ENCODE data around the gene ANKS1B.

ANKS1B gene

DNA sequence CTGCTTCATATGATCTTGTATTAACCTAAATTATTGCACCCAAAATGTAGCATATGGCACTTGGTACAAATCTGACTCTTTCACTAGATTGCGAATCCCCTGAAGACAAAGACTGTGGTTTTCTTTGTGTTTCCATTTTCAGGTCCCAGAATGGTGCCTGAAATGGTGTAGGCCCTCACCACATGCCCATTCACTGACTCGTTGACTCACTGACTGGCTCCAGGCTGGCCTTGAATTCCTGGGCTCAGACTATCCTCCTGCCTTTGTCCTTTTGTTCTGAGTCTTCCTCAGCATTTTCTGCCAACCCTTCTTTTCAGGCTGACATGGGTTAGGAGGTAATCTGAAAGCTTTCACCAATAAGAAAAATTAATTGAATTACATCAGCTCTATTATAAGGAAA lies 705.8 kb downstream of the ANKS1B start:
- no peak overlapping the region for H3K27ac ChIP-seq (ENCODE audit: low read length)
- no peak overlapping the region for H3K9ac ChIP-seq (ENCODE audit: low read length in 2 of 2)
- H3K9me3 ChIP-seq (ENCODE audit: control insufficient read depth in 2 of 2, low read length in 2 of 2), result peaks cover 0 to 5% of the 10 kb centered on the region in 2 donors
- no peaks in the 10 kb centered on the region for H3K36me3 ChIP-seq (ENCODE audit: control insufficient read depth in 2 of 2, insufficient read depth in 2 of 2, low read length in 2 of 2)
- H3K4me1 ChIP-seq (ENCODE audit: control insufficient read depth, insufficient read depth, low read length), result no peaks in the 10 kb centered on the region
- H3K27me3 ChIP-seq (ENCODE audit: control insufficient read depth in 1 of 2, insufficient read depth in 2 of 2, low read length in 2 of 2), result no peaks in the 10 kb centered on the region
- H3K4me3 ChIP-seq (ENCODE audit: low read length in 2 of 2), result no peak overlapping the region

DNA sequence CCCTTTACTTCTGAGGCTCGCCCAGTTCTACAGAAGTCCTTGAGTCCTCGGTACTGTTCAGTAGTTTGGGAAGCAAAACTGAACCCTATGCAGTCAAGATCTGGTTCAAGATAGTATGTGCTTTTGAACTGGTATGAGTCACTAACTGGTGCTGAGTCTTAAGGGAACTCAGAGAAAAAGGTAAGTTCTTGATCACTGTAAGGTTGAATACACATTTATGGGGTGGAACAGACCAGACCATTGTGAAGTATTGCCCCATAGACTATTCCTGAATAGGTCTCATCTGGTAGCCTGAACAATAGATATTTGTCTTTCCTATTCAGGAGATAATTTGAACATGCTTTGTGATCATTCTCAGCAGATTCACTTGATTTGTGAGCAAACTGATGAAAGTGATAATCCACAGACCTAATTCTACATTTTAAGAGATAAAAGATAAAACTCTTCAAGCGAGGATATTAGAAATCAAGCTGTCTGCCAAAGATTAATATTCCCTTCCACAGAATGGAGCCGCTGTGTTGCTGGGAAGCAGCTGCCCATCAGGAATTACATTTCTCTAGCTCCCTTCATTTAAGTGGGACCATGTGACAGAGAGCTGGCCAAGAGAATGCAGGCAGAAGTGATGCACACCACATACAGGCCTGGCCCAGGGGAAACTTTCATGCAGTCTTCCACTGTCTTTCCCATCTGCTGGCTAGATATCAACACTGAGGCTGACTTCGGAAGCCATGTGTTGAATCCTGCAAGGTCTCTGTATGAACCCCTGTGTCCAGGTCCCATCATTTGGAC lies 707.0 kb downstream of the ANKS1B start:
- no peaks in the 10 kb centered on the region for H3K36me3 ChIP-seq (ENCODE audit: control insufficient read depth in 2 of 2, insufficient read depth in 2 of 2, low read length in 2 of 2)
- H3K9me3 ChIP-seq (ENCODE audit: control insufficient read depth in 2 of 2, low read length in 2 of 2), result peaks cover 0 to 5% of the 10 kb centered on the region in 2 donors
- no peak overlapping the region for H3K27ac ChIP-seq (ENCODE audit: low read length)
- no peaks in the 10 kb centered on the region for H3K4me1 ChIP-seq (ENCODE audit: control insufficient read depth, insufficient read depth, low read length)
- no peaks in the 10 kb centered on the region for H3K27me3 ChIP-seq (ENCODE audit: control insufficient read depth in 1 of 2, insufficient read depth in 2 of 2, low read length in 2 of 2)
- H3K4me3 ChIP-seq (ENCODE audit: low read length in 2 of 2), result no peak overlapping the region
- H3K9ac ChIP-seq (ENCODE audit: low read length in 2 of 2), result no peak overlapping the region

DNA sequence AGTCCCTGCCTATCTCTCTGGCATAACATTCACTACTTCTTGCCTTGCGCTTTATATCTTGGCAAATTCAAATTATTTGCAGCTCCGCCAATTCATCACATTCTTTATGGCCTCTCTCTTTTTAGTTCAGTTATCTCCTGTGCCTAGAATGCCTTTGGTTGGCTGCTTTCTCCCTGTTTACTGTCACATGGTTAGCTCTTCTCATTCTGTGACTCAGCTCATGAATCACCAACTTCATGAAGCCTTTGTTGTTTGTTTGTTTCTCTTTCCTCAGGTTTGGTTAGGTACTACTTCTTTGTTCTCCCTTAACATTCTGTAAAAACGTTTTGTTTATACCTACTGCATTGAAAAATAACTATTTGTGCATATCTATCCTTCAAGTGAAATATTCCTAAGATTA lies 713.7 kb downstream of the ANKS1B start:
- Histone ChIP-seq H3K27me3 (ENCODE audit: control insufficient read depth in 1 of 2, insufficient read depth in 2 of 2, low read length in 2 of 2) (no peaks in the 10 kb centered on the region), H3K9me3 (ENCODE audit: control insufficient read depth in 2 of 2, low read length in 2 of 2) (no peaks in the 10 kb centered on the region), H3K4me3 (ENCODE audit: low read length in 2 of 2) (no peak overlapping the region), H3K36me3 (ENCODE audit: control insufficient read depth in 2 of 2, insufficient read depth in 2 of 2, low read length in 2 of 2) (no peaks in the 10 kb centered on the region), H3K4me1 (ENCODE audit: control insufficient read depth, insufficient read depth, low read length) (no peaks in the 10 kb centered on the region), H3K27ac (ENCODE audit: low read length) (no peak overlapping the region), H3K9ac (ENCODE audit: low read length in 2 of 2) (no peak overlapping the region)

DNA sequence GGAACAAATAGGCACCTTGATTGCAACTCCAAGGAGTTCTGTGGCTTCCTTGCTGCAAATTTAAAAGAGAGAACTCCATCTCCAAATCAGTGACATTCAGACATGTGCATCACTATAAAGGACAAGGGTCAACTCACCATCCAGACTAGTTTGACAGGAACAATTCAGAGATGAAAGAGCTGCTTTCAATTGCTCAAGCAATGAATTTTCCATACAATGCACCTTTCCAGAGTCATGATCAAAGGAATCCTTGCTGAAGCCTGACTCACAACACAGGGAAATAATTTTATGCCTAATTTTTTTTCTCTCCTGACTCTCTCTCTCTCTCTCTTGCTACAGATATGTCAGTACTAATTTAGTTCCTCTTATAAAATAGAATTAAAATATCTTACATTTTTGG lies 717.7 kb downstream of the ANKS1B start:
- no peaks in the 10 kb centered on the region for H3K9me3 ChIP-seq (ENCODE audit: control insufficient read depth in 2 of 2, low read length in 2 of 2)
- H3K36me3 ChIP-seq (ENCODE audit: control insufficient read depth in 2 of 2, insufficient read depth in 2 of 2, low read length in 2 of 2), result no peaks in the 10 kb centered on the region
- no peak overlapping the region for H3K9ac ChIP-seq (ENCODE audit: low read length in 2 of 2)
- no peaks in the 10 kb centered on the region for H3K27me3 ChIP-seq (ENCODE audit: control insufficient read depth in 1 of 2, insufficient read depth in 2 of 2, low read length in 2 of 2)
- H3K4me1 ChIP-seq (ENCODE audit: control insufficient read depth, insufficient read depth, low read length), result no peaks in the 10 kb centered on the region
- no peak overlapping the region for H3K4me3 ChIP-seq (ENCODE audit: low read length in 2 of 2)
- H3K27ac ChIP-seq (ENCODE audit: low read length), result no peak overlapping the region

DNA sequence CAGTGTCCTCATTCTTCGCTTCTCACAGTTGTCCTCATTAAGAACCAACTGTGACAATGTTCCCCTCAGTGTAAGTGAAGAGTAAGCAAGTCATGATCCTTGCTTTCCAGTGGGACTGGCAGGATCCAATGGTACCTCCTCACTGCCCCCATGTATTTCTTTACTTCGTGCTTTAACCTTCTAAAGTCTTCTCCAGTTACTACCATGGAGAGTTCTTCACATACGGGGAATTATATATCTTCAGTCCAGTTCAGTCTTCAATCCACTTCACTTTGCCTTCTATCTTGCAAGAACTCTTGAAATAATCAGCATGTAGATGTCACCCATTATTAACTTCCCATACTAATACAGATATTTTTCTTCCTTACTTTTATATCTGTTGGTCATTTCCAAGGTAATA lies 719.1 kb downstream of the ANKS1B start:
- no peaks in the 10 kb centered on the region for H3K9me3 ChIP-seq (ENCODE audit: control insufficient read depth in 2 of 2, low read length in 2 of 2)
- H3K27me3 ChIP-seq (ENCODE audit: control insufficient read depth in 1 of 2, insufficient read depth in 2 of 2, low read length in 2 of 2), result no peaks in the 10 kb centered on the region
- H3K9ac ChIP-seq (ENCODE audit: low read length in 2 of 2), result no peak overlapping the region
- no peak overlapping the region for H3K4me3 ChIP-seq (ENCODE audit: low read length in 2 of 2)
- no peak overlapping the region for H3K27ac ChIP-seq (ENCODE audit: low read length)
- H3K36me3 ChIP-seq (ENCODE audit: control insufficient read depth in 2 of 2, insufficient read depth in 2 of 2, low read length in 2 of 2), result no peaks in the 10 kb centered on the region
- no peaks in the 10 kb centered on the region for H3K4me1 ChIP-seq (ENCODE audit: control insufficient read depth, insufficient read depth, low read length)

DNA sequence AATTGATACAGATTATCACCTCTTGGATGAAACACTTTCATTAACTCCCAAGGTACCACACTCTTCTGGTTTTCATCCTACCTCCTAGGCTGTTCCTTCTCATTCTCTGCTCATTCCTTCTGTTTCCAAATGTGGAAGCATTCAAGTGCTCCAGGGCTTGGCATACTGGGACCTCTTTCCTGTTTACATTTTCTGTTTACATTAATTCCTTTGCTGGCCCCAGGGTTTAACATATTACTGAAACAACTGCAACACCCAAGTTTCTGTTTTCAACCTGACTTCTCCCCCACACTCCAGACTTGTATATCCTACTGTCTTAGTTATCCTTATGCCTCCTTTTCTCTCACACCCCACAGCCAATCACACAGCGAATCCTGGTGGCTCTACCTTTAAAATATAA lies 723.5 kb downstream of the ANKS1B start:
- Histone ChIP-seq H3K36me3 (ENCODE audit: control insufficient read depth in 2 of 2, insufficient read depth in 2 of 2, low read length in 2 of 2) (no peaks in the 10 kb centered on the region), H3K27me3 (ENCODE audit: control insufficient read depth in 1 of 2, insufficient read depth in 2 of 2, low read length in 2 of 2) (no peaks in the 10 kb centered on the region), H3K4me3 (ENCODE audit: low read length in 2 of 2) (no peak overlapping the region), H3K9me3 (ENCODE audit: control insufficient read depth in 2 of 2, low read length in 2 of 2) (no peaks in the 10 kb centered on the region), H3K4me1 (ENCODE audit: control insufficient read depth, insufficient read depth, low read length) (peaks cover 4% of the 10 kb centered on the region), H3K9ac (ENCODE audit: low read length in 2 of 2) (no peak overlapping the region), H3K27ac (ENCODE audit: low read length) (no peak overlapping the region)

DNA sequence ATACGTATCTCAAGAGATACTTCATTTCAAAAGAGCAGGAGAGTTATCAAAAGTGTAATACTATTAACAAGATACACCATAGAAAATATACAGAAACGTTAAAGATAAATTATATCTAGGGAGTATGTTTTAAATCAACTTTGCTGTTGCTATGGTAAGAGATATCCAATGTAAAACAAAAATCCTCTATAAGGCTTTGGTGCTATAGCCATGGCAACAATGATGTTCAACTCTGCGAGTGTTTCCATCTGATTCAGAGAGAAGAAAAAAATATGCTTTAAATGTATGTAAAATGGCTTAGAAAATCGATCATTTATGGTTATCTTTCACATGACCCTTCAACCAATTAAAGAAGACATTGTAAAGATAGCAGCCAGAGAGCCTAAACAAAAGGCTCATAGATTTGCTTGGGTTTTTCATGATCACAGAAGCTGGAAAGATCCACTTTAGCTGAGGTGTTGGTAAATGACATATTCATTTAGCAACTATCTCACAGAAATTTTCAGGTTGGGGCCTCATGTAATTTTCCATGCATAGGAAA lies 724.2 kb downstream of the ANKS1B start:
- Histone ChIP-seq H3K4me1 (ENCODE audit: control insufficient read depth, insufficient read depth, low read length) (peaks cover 4% of the 10 kb centered on the region), H3K9ac (ENCODE audit: low read length in 2 of 2) (no peak overlapping the region), H3K4me3 (ENCODE audit: low read length in 2 of 2) (no peak overlapping the region), H3K27ac (ENCODE audit: low read length) (no peak overlapping the region), H3K36me3 (ENCODE audit: control insufficient read depth in 2 of 2, insufficient read depth in 2 of 2, low read length in 2 of 2) (no peaks in the 10 kb centered on the region), H3K9me3 (ENCODE audit: control insufficient read depth in 2 of 2, low read length in 2 of 2) (no peaks in the 10 kb centered on the region), H3K27me3 (ENCODE audit: control insufficient read depth in 1 of 2, insufficient read depth in 2 of 2, low read length in 2 of 2) (no peaks in the 10 kb centered on the region)

DNA sequence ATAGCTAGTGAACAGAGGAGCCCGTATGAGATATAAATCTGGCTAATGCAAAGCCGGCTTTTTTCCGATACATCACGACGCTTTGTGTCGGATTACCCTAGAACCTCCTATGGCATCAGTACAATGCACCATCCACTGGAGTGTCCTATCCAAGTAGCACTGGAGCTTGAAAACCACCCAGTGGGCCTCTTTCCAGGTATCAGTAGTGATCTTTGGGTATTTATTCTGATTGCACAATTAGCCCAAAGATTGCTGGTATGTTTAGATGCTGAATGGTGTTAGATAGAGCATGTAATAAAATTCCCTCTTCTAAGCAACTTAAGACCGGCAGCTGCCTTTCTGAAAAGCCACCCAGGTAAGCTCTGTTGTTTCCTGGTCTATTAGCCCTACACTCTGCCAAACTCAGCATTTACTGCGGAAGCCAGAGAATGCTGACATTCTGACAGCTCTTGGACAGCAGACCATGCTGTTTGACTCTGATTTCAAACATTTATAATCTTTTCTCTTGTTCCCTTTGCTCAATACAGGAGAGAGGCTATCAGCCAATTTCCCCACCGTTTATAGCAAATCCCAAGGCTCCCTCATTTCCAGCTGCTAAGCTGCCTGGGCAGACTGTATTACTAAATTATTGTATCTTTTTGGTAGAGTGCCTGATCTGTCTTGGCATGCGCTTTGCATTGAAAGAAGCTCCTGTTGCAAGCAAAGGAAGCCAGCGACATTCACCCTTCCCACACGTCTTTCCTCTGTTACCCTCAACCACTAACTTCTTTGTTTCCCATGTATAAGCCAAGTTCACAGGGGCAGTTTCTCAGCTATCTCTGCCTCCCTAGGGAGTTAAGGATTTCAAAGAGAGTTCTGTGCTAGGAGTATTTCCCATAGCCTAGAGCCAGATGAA lies 725.4 kb downstream of the ANKS1B start:
- H3K9me3 ChIP-seq (ENCODE audit: control insufficient read depth in 2 of 2, low read length in 2 of 2), result no peaks in the 10 kb centered on the region
- no peaks in the 10 kb centered on the region for H3K36me3 ChIP-seq (ENCODE audit: control insufficient read depth in 2 of 2, insufficient read depth in 2 of 2, low read length in 2 of 2)
- no peak overlapping the region for H3K9ac ChIP-seq (ENCODE audit: low read length in 2 of 2)
- H3K4me1 ChIP-seq (ENCODE audit: control insufficient read depth, insufficient read depth, low read length), result peaks cover 4% of the 10 kb centered on the region
- no peak overlapping the region for H3K4me3 ChIP-seq (ENCODE audit: low read length in 2 of 2)
- H3K27me3 ChIP-seq (ENCODE audit: control insufficient read depth in 1 of 2, insufficient read depth in 2 of 2, low read length in 2 of 2), result no peaks in the 10 kb centered on the region
- no peak overlapping the region for H3K27ac ChIP-seq (ENCODE audit: low read length)

DNA sequence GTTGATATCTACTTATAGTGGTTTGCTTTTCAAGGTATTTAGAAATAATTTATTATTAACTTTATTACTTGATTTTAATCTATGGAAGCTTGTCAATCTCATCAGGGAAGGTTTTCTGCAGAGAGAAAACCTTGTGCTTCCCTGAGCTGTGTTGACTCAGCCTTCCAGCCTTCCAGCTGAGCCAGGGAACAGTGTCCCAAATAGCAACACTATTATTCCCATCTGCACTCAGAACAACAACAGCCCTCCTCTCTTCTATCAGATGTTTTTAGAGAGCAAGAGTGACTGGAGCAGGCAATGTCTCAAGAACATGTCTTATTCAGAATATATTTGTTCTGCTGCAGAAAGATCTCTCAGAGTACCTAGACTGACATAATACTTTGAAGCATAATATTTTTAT lies 727.1 kb downstream of the ANKS1B start:
- no peak overlapping the region for H3K27ac ChIP-seq (ENCODE audit: low read length)
- H3K4me1 ChIP-seq (ENCODE audit: control insufficient read depth, insufficient read depth, low read length), result peaks cover 4% of the 10 kb centered on the region
- H3K4me3 ChIP-seq (ENCODE audit: low read length in 2 of 2), result no peak overlapping the region
- H3K9ac ChIP-seq (ENCODE audit: low read length in 2 of 2), result no peak overlapping the region
- no peaks in the 10 kb centered on the region for H3K36me3 ChIP-seq (ENCODE audit: control insufficient read depth in 2 of 2, insufficient read depth in 2 of 2, low read length in 2 of 2)
- H3K27me3 ChIP-seq (ENCODE audit: control insufficient read depth in 1 of 2, insufficient read depth in 2 of 2, low read length in 2 of 2), result no peaks in the 10 kb centered on the region
- H3K9me3 ChIP-seq (ENCODE audit: control insufficient read depth in 2 of 2, low read length in 2 of 2), result no peaks in the 10 kb centered on the region

DNA sequence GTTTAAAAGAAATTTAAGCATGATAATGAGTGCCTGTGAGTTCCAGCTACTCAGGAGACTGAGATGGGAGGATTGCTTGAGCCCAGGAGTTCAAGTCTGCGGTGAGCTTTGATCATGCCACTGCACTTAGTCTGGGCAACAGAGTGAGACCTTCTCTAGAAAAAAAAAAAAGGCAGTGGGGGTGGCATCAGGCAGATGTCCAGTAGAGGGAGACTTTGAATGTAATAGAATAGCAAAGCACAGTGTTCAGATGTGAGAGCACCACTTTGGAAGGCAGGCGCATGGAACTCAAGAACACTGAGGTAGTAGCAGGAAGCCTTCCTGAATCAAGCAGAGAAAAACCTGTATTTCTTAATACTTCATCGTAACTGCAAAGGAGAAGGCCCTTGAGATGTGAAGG lies 731.7 kb downstream of the ANKS1B start:
- Histone ChIP-seq H3K36me3 (ENCODE audit: control insufficient read depth in 2 of 2, insufficient read depth in 2 of 2, low read length in 2 of 2) (no peaks in the 10 kb centered on the region), H3K27ac (ENCODE audit: low read length) (no peak overlapping the region), H3K9me3 (ENCODE audit: control insufficient read depth in 2 of 2, low read length in 2 of 2) (no peaks in the 10 kb centered on the region), H3K4me1 (ENCODE audit: control insufficient read depth, insufficient read depth, low read length) (no peaks in the 10 kb centered on the region), H3K9ac (ENCODE audit: low read length in 2 of 2) (no peak overlapping the region), H3K4me3 (ENCODE audit: low read length in 2 of 2) (no peak overlapping the region), H3K27me3 (ENCODE audit: control insufficient read depth in 1 of 2, insufficient read depth in 2 of 2, low read length in 2 of 2) (no peaks in the 10 kb centered on the region)

Measured in stomach smooth muscle (tissue), 2 donors.